HEK293T (cell line): ENCODE measurements around the gene PRR20A.
"Not testable (repeated sequence)": the region's sequence is repeated elsewhere in the genome, so short reads cannot be mapped to it uniquely, and the experiment has no call there.

Source experiments
- BHLHE40 ChIP-seq: fragments of 450-650 bp; IDR thresholded peaks from 2 replicates; pipeline ENCODE4 v1.6.1; 2016; ENCODE audit warnings: mild to moderate bottlenecking, moderate library complexity, borderline replicate concordance
- HDGF ChIP-seq: fragments of 450-650 bp; IDR thresholded peaks from 2 replicates; pipeline ENCODE4 v1.6.1; 2017; ENCODE audit warnings: antibody characterized with exemption, borderline replicate concordance
- NFRKB ChIP-seq: fragments of 450-650 bp; IDR thresholded peaks from 2 replicates; pipeline ENCODE4 v1.6.1; 2016; ENCODE audit warnings: mild to moderate bottlenecking, moderate library complexity
- PKNOX1 ChIP-seq: fragments of 450-650 bp; IDR thresholded peaks from 2 replicates; pipeline ENCODE4 v1.6.1; 2016
- SP1 ChIP-seq: fragments of 450-650 bp; IDR thresholded peaks from 2 replicates; pipeline ENCODE4 v1.6.1; 2017
- TARDBP ChIP-seq: fragments of 450-650 bp; IDR thresholded peaks from 2 replicates; pipeline ENCODE4 v1.6.1; 2016

DNA sequence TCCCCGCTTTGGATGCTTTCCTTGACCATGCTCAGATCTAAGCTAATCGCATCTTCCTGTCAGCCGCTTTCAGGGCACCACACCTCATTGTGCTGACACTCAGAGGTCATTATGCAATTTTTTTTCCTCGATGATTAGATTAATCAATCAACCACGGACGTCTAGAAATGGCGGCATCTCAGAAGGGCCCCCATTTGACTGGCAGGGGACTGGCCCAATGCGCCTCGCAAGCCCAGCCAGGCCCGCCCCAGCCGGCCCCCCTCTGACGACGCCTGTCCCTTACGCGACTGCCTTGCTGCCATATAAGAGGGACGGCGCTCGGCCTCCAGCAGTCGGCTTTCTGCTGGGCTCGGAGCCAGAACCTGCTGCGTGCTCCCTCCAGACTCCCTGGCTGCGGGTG is 6.5 kb downstream of the PRR20A start, which contains the start of gene PRR20B:
- TF ChIP-seq PKNOX1, SP1, TARDBP, BHLHE40, HDGF, NFRKB: not testable (repeated sequence)
